ENCODE data around the gene FAM20C. TPM values are rescaled to one million over a fixed set of nuclear protein-coding genes. Genes with fewer than 3 reads are reported as not detected.
A peak's percentile ranks its signal among the peaks of the same experiment; 100 is the strongest.
"Not testable (repeated sequence)": the region's sequence is repeated elsewhere in the genome, so short reads cannot be mapped to it uniquely, and the experiment has no call there.

The FAM20C gene
- total and polyA plus RNA-seq, 7 donors = 3.0 to 51.3 (median 21.0) TPM

DNA sequence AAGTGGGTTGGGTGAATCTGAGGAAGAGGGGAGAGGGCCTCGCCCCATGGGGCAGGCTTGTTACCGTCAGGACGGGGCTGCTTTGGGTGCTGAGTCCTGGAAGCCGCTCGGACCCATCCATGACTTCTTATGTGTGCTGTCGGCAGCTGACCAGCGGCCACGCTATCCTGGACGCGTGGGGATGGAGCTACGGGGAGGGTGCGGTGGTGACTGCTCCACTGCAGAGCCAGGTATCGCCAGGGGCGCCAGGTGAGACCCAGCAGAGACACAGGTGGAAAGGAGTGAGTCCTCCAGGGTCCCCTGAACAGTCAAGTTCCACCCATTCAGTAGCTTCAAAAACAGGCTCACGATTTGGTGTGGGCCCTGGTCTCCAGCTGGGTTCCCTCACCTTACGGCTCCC lies 10.6 kb upstream of the FAM20C start:
- peaks cover 0 to 16% (median 10%) of the 10 kb centered on the region in 4 donors for H3K4me1 ChIP-seq
- DNase-seq = no peak
- H3K27ac ChIP-seq = no peak overlapping the region
- no peak overlapping the region for H3K4me3 ChIP-seq
- no peaks in the 10 kb centered on the region for H3K36me3 ChIP-seq
- no peaks in the 10 kb centered on the region for H3K27me3 ChIP-seq
- WGBS, 2 donors = 92 to 94% methylated on average over 16 of the region's 16 CpGs
- intact Hi-C loops (cut with DNase I) = no loop called here
- TF ChIP-seq EP300 (IDR thresholded peaks at IDR 0.05) (no peak), POLR2AphosphoS5 (IDR thresholded peaks at IDR 0.05) (no peak), POLR2A (IDR thresholded peaks at IDR 0.05) (no peak)
- TF ChIP-seq, protein P1, sequence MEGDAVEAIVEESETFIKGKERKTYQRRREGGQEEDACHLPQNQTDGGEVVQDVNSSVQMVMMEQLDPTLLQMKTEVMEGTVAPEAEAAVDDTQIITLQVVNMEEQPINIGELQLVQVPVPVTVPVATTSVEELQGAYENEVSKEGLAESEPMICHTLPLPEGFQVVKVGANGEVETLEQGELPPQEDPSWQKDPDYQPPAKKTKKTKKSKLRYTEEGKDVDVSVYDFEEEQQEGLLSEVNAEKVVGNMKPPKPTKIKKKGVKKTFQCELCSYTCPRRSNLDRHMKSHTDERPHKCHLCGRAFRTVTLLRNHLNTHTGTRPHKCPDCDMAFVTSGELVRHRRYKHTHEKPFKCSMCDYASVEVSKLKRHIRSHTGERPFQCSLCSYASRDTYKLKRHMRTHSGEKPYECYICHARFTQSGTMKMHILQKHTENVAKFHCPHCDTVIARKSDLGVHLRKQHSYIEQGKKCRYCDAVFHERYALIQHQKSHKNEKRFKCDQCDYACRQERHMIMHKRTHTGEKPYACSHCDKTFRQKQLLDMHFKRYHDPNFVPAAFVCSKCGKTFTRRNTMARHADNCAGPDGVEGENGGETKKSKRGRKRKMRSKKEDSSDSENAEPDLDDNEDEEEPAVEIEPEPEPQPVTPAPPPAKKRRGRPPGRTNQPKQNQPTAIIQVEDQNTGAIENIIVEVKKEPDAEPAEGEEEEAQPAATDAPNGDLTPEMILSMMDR (IDR thresholded peaks at IDR 0.05) = no peak
- H3K9me3 ChIP-seq = no peaks in the 10 kb centered on the region

- H3K27ac ChIP-seq; intact Hi-C loops (cut with DNase I); H3K4me3 ChIP-seq; H3K9me3 ChIP-seq; DNase-seq; H3K27me3 ChIP-seq; H3K36me3 ChIP-seq: not testable (repeated sequence)
- H3K4me1 ChIP-seq = peaks cover 0 to 16% (median 10%) of the 10 kb centered on the region in 4 donors
- 25 to 69% methylated on average over 3 to 9 of the region's 11 CpGs for WGBS, 2 donors
Observed at GRCh38 chr7:182502-182901, 9.9 kb upstream of the FAM20C start.

GRCh38 chr7:183496-184292 lies 8.7 kb upstream of the FAM20C start:
- Histone ChIP-seq H3K4me3 (no peak overlapping the region), H3K4me1 (peaks cover 0 to 16% (median 10%) of the 10 kb centered on the region in 4 donors), H3K27ac (no peak overlapping the region), H3K27me3 (no peaks in the 10 kb centered on the region), H3K9me3 (no peaks in the 10 kb centered on the region), H3K36me3 (no peaks in the 10 kb centered on the region)
- WGBS, 2 donors = 88 to 90% methylated on average over 30 of the region's 30 CpGs
- TF ChIP-seq EP300 (IDR thresholded peaks at IDR 0.05) (no peak), POLR2A (IDR thresholded peaks at IDR 0.05) (no peak), POLR2AphosphoS5 (IDR thresholded peaks at IDR 0.05) (no peak)
- TF ChIP-seq, protein P1 (IDR thresholded peaks at IDR 0.05) = no peak
- intact Hi-C loops (cut with DNase I) = no loop called here
- DNase-seq = no peak

- Histone ChIP-seq H3K9me3 (no peaks in the 10 kb centered on the region), H3K36me3 (no peaks in the 10 kb centered on the region), H3K27me3 (no peaks in the 10 kb centered on the region), H3K4me1 (peaks cover 0 to 16% (median 10%) of the 10 kb centered on the region in 4 donors), H3K4me3 (no peak overlapping the region), H3K27ac (peak overlapping the region; percentile 31 to 63 (median 43))
- intact Hi-C loops (cut with DNase I) = no loop called here
- 75 to 76% methylated on average over 27 of the region's 27 CpGs for WGBS, 2 donors
- DNase-seq = no peak
- TF ChIP-seq, protein P1 (IDR thresholded peaks at IDR 0.05) = no peak
- no peak for TF ChIP-seq POLR2AphosphoS5 (IDR thresholded peaks at IDR 0.05)
- no peak for TF ChIP-seq POLR2A (IDR thresholded peaks at IDR 0.05)
- no peak for TF ChIP-seq EP300 (IDR thresholded peaks at IDR 0.05)
Observed at GRCh38 chr7:184294-185264, 7.8 kb upstream of the FAM20C start.
